Fibroblast of upper back skin (primary cell): Measurements from ENCODE around the gene NTF4.
A peak's percentile ranks its signal among the peaks of the same experiment; 100 is the strongest.

Experiments
- DNase-seq: peaks from one replicate; pipeline ENCODE4 v3.0.0-alpha.2; 2013

The NTF4 gene

GRCh38 chr19:49064768-49065611 is at the start of gene NTF4:
NTF4 (minus strand) TSS chr19:49064818; CDS start chr19:49061997, 2,821 bp downstream.
- peak; percentile 33 for DNase-seq

- peak; percentile 48 for DNase-seq
Observed at GRCh38 chr19:49113762-49114629, 49.4 kb upstream of the NTF4 start, which contains the start of gene LIN7B. LIN7B (plus strand) TSS chr19:49114370; CDS start chr19:49114405, 35 bp downstream.

- DNase-seq: no peak
Observed at GRCh38 chr19:49111218-49111998, 46.8 kb upstream of the NTF4 start.

GRCh38 chr19:49110567-49110966 is 45.9 kb upstream of the NTF4 start:
- DNase-seq: peak; percentile 33

GRCh38 chr19:49109569-49110233 is 45.1 kb upstream of the NTF4 start:
- no peak for DNase-seq

GRCh38 chr19:49109051-49109450 is 44.4 kb upstream of the NTF4 start:
- no peak for DNase-seq

GRCh38 chr19:49107625-49108459 is 43.2 kb upstream of the NTF4 start:
- no peak for DNase-seq

- DNase-seq: peak; percentile 33
Observed at GRCh38 chr19:49106648-49107135, 42.1 kb upstream of the NTF4 start.

- DNase-seq: no peak
Observed at GRCh38 chr19:49104229-49104864, 39.7 kb upstream of the NTF4 start.

GRCh38 chr19:49103331-49104085 is 38.9 kb upstream of the NTF4 start:
- DNase-seq: no peak

- DNase-seq: no peak
Observed at GRCh38 chr19:49102303-49102702, 37.7 kb upstream of the NTF4 start.

- no peak for DNase-seq
Observed at GRCh38 chr19:49101160-49101559, 36.5 kb upstream of the NTF4 start.

GRCh38 chr19:49098795-49099194 is 34.2 kb upstream of the NTF4 start:
- DNase-seq: no peak

GRCh38 chr19:49097453-49098288 is 33.1 kb upstream of the NTF4 start:
- peak; percentile 68 for DNase-seq

GRCh38 chr19:49094505-49095482 is 30.2 kb upstream of the NTF4 start:
- no peak for DNase-seq

GRCh38 chr19:49092686-49093085 is 28.1 kb upstream of the NTF4 start:
- DNase-seq: no peak

GRCh38 chr19:49091391-49092038 is 26.9 kb upstream of the NTF4 start:
- DNase-seq: no peak
